Measurements from ENCODE around the gene THSD4.

- TF ChIP-seq CTCF (IDR thresholded peaks at IDR 0.05) (no peak), POLR2A (IDR thresholded peaks at IDR 0.05) (no peak)
Observed at GRCh38 chr15:71080705-71081104, 34.6 kb upstream of the THSD4 start.
